K562 (cell line): ENCODE results near the gene LYSMD1. TPM values are rescaled to one million over a fixed set of nuclear protein-coding genes. Genes with fewer than 3 reads are reported as not detected.

Experiments used
- BHLHE40 ChIP-seq: IDR thresholded peaks from 2 replicates; pipeline ENCODE4 v1.6.1; 2011; ENCODE audit warnings: low read length, improper control_type of control experiment
- CCAR2 ChIP-seq: fragments of 200-400 bp; formaldehyde crosslinking; IDR thresholded peaks from 2 replicates; pipeline ENCODE4 v1.6.1; 2017; ENCODE audit warnings: mild to moderate bottlenecking, low read depth, low read length
- CREM ChIP-seq: IDR thresholded peaks from 2 replicates; pipeline ENCODE4 v1.6.1; 2014; ENCODE audit warnings: antibody characterized with exemption, low read depth
- CSDE1 ChIP-seq, 2 experiments: fragments of 450-650 bp; IDR thresholded peaks; 2 replicates each; pipeline ENCODE4 v1.6.1; 2016; ENCODE audit warnings: mild to moderate bottlenecking in 1 of 2
- DDX20 ChIP-seq: fragments of 450-650 bp; IDR thresholded peaks from 2 replicates; pipeline ENCODE4 v1.6.1; 2016; ENCODE audit warnings: missing genetic modification characterization, low read depth, mild to moderate bottlenecking, missing compliant biosample characterization, moderate library complexity
- ELF4 ChIP-seq: fragments of 450-650 bp; formaldehyde crosslinking; IDR thresholded peaks from 2 replicates; pipeline ENCODE4 v1.4.0; 2022; ENCODE audit warnings: missing genetic modification characterization
- FOS ChIP-seq: IDR thresholded peaks from 3 replicates; pipeline ENCODE4 v1.6.1; 2011; ENCODE audit not compliant: insufficient read length; ENCODE audit errors: extremely low read depth
- FOXP4 ChIP-seq: sonication (generic); formaldehyde crosslinking; IDR thresholded peaks from 2 replicates; pipeline ENCODE4 v1.8.0; 2022; ENCODE audit warnings: mild to moderate bottlenecking, missing genetic modification reagents, borderline replicate concordance
- GATA2 ChIP-seq: sonication (generic); formaldehyde crosslinking; IDR thresholded peaks from 2 replicates; pipeline ENCODE4 v1.4.0; 2020; ENCODE audit warnings: mild to moderate bottlenecking, missing genetic modification reagents
- HEY1 ChIP-seq: fragments of 250-450 bp; sonication (Bioruptor Pico); IDR thresholded peaks from 2 replicates; pipeline ENCODE4 v1.5.0; 2020; ENCODE audit warnings: mild to moderate bottlenecking, moderate library complexity, borderline replicate concordance
- LEF1 ChIP-seq: fragments of 450-650 bp; IDR thresholded peaks from 2 replicates; pipeline ENCODE4 v1.6.1; 2016; ENCODE audit warnings: mild to moderate bottlenecking
- MYBL2 ChIP-seq, 2 experiments: fragments of 450-650 bp in 1 of 2; sonication (generic) in 1 of 2; formaldehyde crosslinking in 1 of 2; IDR thresholded peaks; 2 replicates each; pipeline versions ENCODE4 v1.6.1 to v1.8.1; 2017 to 2022; ENCODE audit warnings: borderline replicate concordance in 1 of 2, inconsistent platforms in 1 of 2, low read depth in 1 of 2, mild to moderate bottlenecking in 1 of 2, missing genetic modification reagents in 1 of 2, moderate library complexity in 1 of 2
- NFRKB ChIP-seq: fragments of 450-650 bp; IDR thresholded peaks from 2 replicates; pipeline ENCODE4 v1.6.1; 2016; ENCODE audit warnings: low read depth
- POLR2H ChIP-seq: IDR thresholded peaks from 2 replicates; pipeline ENCODE4 v1.6.1; 2016; ENCODE audit warnings: missing genetic modification characterization, low read depth, mild to moderate bottlenecking, control low read depth, missing compliant biosample characterization, moderate library complexity
- TARDBP ChIP-seq: fragments of 450-650 bp; IDR thresholded peaks from 2 replicates; pipeline ENCODE4 v1.6.1; 2016
- TCF7 ChIP-seq: sonication (generic); IDR thresholded peaks from 2 replicates; pipeline ENCODE4 v1.6.1; 2016; ENCODE audit warnings: antibody characterized with exemption, borderline replicate concordance
- TCF7L2 ChIP-seq: fragments of 150-350 bp; IDR thresholded peaks from 2 replicates; pipeline ENCODE4 v1.6.1; 2016; ENCODE audit warnings: low read depth, mild to moderate bottlenecking, low read length, moderate library complexity
- THRB ChIP-seq: fragments of 450-650 bp; formaldehyde crosslinking; conservative IDR thresholded peaks from 2 replicates; pipeline ENCODE4 v1.4.0; 2022; ENCODE audit warnings: mild to moderate bottlenecking, missing genetic modification characterization
- VEZF1 ChIP-seq: fragments of 200-800 bp; sonication (Bioruptor generic); IDR thresholded peaks from 2 replicates; pipeline ENCODE4 v1.6.1; 2017; ENCODE audit warnings: missing genetic modification characterization, missing compliant biosample characterization
- ZNF175 ChIP-seq: fragments of 200-800 bp; sonication (Bioruptor generic); IDR thresholded peaks from 2 replicates; pipeline ENCODE4 v1.6.1; 2016; ENCODE audit warnings: low read depth, mild to moderate bottlenecking, missing genetic modification characterization, missing compliant biosample characterization
- ZNF277 ChIP-seq: fragments of 250-450 bp; sonication (Bioruptor Pico); IDR thresholded peaks from 2 replicates; pipeline ENCODE4 v1.8.0; 2022; ENCODE audit warnings: inconsistent platforms, mild to moderate bottlenecking, moderate library complexity, borderline replicate concordance
- ZZZ3 ChIP-seq: fragments of 450-650 bp; IDR thresholded peaks from 2 replicates; pipeline ENCODE4 v1.6.1; 2016; ENCODE audit warnings: antibody characterized with exemption, mild to moderate bottlenecking, moderate library complexity
- polyA plus RNA-seq, 8 experiments: library from polyadenylated mRNA; depleted of rRNA in 4 of 8; stranded (reverse) in 5 of 8; unstranded in 3 of 8; fragments of >200 nt; fragmentation: Nextera tagmentation in 2 of 8; fragmentation: Illumina TruSeq in 1 of 8; extraction: Ambion mirVana in 2 of 8; extraction: Trizol in 1 of 8; gene quantifications; 2 replicates each; pipeline versions ENCODE4 v1.2.1 to v1.2.3, GENCODE V29; 2011 to 2014; ENCODE audit warnings: inconsistent platforms in 1 of 8, missing spikeins in 1 of 8
- total RNA-seq, 7 experiments: library from RNA; depleted of rRNA in 6 of 7; stranded (reverse); fragments of >200 nt in 6 of 7; fragmentation: Illumina TruSeq in 2 of 7; extraction: Trizol in 2 of 7; gene quantifications; 2 replicates each; pipeline versions ENCODE4 v1.2.1 to v1.2.3, GENCODE V29; 2011 to 2021; ENCODE audit warnings: low replicate concordance in 1 of 7

Gene LYSMD1
- total and polyA plus RNA-seq, 9 of the 15 experiments (the other 6 are each of a cell fraction or from before 2014, with no cell fraction given): 2.2 to 9.4 (median 6.0) TPM

- no peak for TF ChIP-seq ZNF277
- peak; percentile 87 for TF ChIP-seq ZNF175 (CRISPR knock-in tag)
- TF ChIP-seq LEF1: peak; percentile 23; the same call in 1 of the 2 replicates
- peak; percentile 96 for TF ChIP-seq CREM
- no peak for TF ChIP-seq CCAR2
- peak; percentile 94 for TF ChIP-seq ELF4 (CRISPR knock-in tag)
- peak; percentile 77 for TF ChIP-seq ZZZ3
- TF ChIP-seq TCF7L2: peak; percentile 68; the same call in 1 of the 2 replicates
- TF ChIP-seq GATA2 (CRISPR knock-in tag): no peak
- TF ChIP-seq VEZF1: peak; percentile 46
- no peak for TF ChIP-seq FOS
- no peak for TF ChIP-seq BHLHE40
- no peak; the same call in 1 of the 2 replicates for TF ChIP-seq HEY1 (CRISPR knock-in tag)
- TF ChIP-seq DDX20: peak; percentile 28; the same call in 1 of the 2 replicates
- no peak; the same call in 1 of the 2 replicates for TF ChIP-seq NFRKB
- TF ChIP-seq FOXP4 (CRISPR knock-in tag): no peak
- no peak for TF ChIP-seq CSDE1 (IDR thresholded peaks at IDR 0.05)
- peak; percentile 90 for TF ChIP-seq TARDBP
- no peak for TF ChIP-seq MYBL2 (IDR thresholded peaks at IDR 0.05; ENCODE audit: low read depth)
- TF ChIP-seq MYBL2 (CRISPR knock-in tag; IDR thresholded peaks at IDR 0.05; ENCODE audit: borderline replicate concordance): no peak
- TF ChIP-seq POLR2H: no peak
- no peak for TF ChIP-seq THRB (CRISPR knock-in tag)
- peak; percentile 52; the same call in 1 of the 2 replicates for TF ChIP-seq TCF7
Observed at GRCh38 chr1:151165738-151166504, at the start of gene LYSMD1, which contains the start of gene SCNM1 (continued).
